ENCODE results near the gene PALB2. TPM values are rescaled to one million over a fixed set of nuclear protein-coding genes. Genes with fewer than 3 reads are reported as not detected.
A peak's percentile ranks its signal among the peaks of the same experiment; 100 is the strongest.

PALB2 gene
- 1 to 10 TPM; 3.8 to 5.1 TPM for total RNA-seq
- polyA plus RNA-seq (2013, experiment 1 of 2) = 7.5 TPM
- polyA plus RNA-seq (2013, experiment 2 of 2) = 9.0 TPM
- total RNA-seq = 9.8 to 57.3 (median 29.7) reads per million in 172 experiments

- Mint-ChIP-seq H3K27me3 (no peaks in the 10 kb centered on the region), H3K36me3 (ENCODE audit: low read depth) (peaks cover 58% of the 10 kb centered on the region), H3K4me1 (ENCODE audit: low read depth) (peaks cover 40% of the 10 kb centered on the region), H3K27ac (peak within 1 kb of the TSS; percentile 96), H3K9me3 (no peaks in the 10 kb centered on the region), H3K4me3 (peak within 1 kb of the TSS; percentile 99)
- ATAC-seq (ENCODE audit: poor library complexity) (peak; percentile 90), DNase-seq (peak; percentile 61 to 93 (median 78))
- ChIA-PET CTCF (interaction anchor here (1.8 kb wide), 1 partner anchor 45 kb away, joined by 7 read pairs; the partner anchor contains the start of gene NDUFAB1), POLR2A (interaction anchor here (0.6 to 2.1 kb wide), 6 partner anchors 13 to 131 kb away, joined by 3 to 7 read pairs (median 4); partner anchors contain the start of genes EARS2, GGA2, PLK1 and UBFD1)
- H3K27me3 ChIP-seq (ENCODE audit: control insufficient read depth in 1 of 2, insufficient read depth in 2 of 2, low read length in 2 of 2) = no peaks in the 10 kb centered on the region
- H3K4me1 ChIP-seq (ENCODE audit: insufficient read depth, low read length) = peaks cover 21% of the 10 kb centered on the region
- intact Hi-C loops (cut with DNase I, micrococcal nuclease) = loop anchor here (1.0 to 5.0 kb wide), 3 partner anchors 44 to 189 kb away; partner anchors contain the start of genes EARS2 (in 2 of the 2), UBFD1 (in 2 of the 2), COG7 (in 1 of the 2) and NDUFAB1 (in 1 of the 2)
- H3K27ac ChIP-seq (ENCODE audit: low read depth in 1 of 2, low read length in 2 of 2) = peak within 1 kb of the TSS; percentile 70 to 75
- peak within 1 kb of the TSS; percentile 93 for H3K4me3 ChIP-seq (ENCODE audit: low read length)
- H3K36me3 ChIP-seq (ENCODE audit: insufficient read depth, low read length) = peaks cover 24% of the 10 kb centered on the region
- H3K9me3 ChIP-seq (ENCODE audit: control insufficient read depth in 1 of 2, insufficient read depth in 1 of 2, low read length in 2 of 2) = no peaks in the 10 kb centered on the region
- no peak for TF ChIP-seq CTCF (IDR thresholded peaks at IDR 0.05)
Measured at GRCh38 chr16:23640931-23641765, at the start of gene PALB2, which contains the start of gene DCTN5. Gene PALB2, minus strand, starts transcription at chr16:23641310. Its CDS starts 153 bp downstream, at chr16:23641157. Gene DCTN5, plus strand, starts transcription at chr16:23641466. Its CDS starts 77 bp downstream, at chr16:23641543.

- Mint-ChIP-seq H3K9me3 (no peaks in the 10 kb centered on the region), H3K27me3 (no peaks in the 10 kb centered on the region), H3K27ac (no peak overlapping the region), H3K36me3 (ENCODE audit: low read depth) (peaks cover 45% of the 10 kb centered on the region), H3K4me3 (no peak overlapping the region), H3K4me1 (ENCODE audit: low read depth) (peaks cover 2% of the 10 kb centered on the region)
- DNase-seq (no peak), ATAC-seq (ENCODE audit: poor library complexity) (no peak)
- Histone ChIP-seq H3K27me3 (ENCODE audit: control insufficient read depth in 1 of 2, insufficient read depth in 2 of 2, low read length in 2 of 2) (no peaks in the 10 kb centered on the region), H3K4me3 (ENCODE audit: low read length) (no peak overlapping the region), H3K36me3 (ENCODE audit: insufficient read depth, low read length) (peaks cover 38% of the 10 kb centered on the region), H3K9me3 (ENCODE audit: control insufficient read depth in 1 of 2, insufficient read depth in 1 of 2, low read length in 2 of 2) (no peaks in the 10 kb centered on the region), H3K4me1 (ENCODE audit: insufficient read depth, low read length) (peaks cover 3% of the 10 kb centered on the region), H3K27ac (ENCODE audit: low read depth in 1 of 2, low read length in 2 of 2) (no peak overlapping the region)
- TF ChIP-seq CTCF (IDR thresholded peaks at IDR 0.05) = no peak
- CTCF ChIA-PET = no interaction called here
- intact Hi-C loops (cut with DNase I, micrococcal nuclease) = no loop called here
- POLR2A ChIA-PET = no interaction called here
Measured at GRCh38 chr16:23689442-23690187, 48.5 kb upstream of the PALB2 start.

DNA sequence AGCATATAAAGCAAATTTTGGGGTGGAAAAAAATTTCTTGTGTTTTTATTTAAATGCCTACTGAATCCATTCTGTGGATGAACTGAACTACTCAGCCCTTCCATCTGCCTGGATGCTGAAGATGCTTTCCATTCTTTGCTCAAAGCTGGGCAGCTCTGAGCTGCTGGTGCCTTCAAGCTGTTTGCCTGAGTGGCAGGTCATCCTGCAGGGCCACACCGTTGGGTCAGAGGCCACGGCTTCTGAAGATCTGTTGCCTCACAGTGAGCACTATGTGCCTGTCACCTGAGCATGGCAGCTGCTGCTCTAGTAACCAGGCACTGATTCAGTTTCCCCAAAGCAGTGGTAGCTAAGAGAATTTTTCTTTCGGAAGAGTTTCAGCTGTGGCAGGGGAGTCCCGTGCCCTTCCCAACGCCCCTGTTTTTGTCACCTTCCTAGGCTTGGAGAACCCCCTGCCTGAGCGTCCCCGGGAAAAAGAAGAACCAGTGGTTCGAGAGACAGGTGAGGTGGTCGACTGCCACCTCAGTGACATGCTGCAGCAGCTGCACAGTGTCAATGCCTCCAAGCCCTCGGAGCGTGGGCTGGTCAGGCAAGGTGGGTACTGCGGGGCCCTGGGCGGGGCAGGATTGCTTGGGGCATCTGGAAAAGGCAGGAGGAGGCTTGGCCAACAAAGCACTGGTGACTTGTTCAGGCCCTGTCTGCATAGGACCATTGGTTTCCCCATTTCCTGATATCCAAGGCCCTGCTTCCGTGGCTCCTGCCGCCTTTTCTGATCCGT is 46.1 kb upstream of the PALB2 start:
- Mint-ChIP-seq H3K27ac (peak overlapping the region; percentile 29), H3K36me3 (ENCODE audit: low read depth) (peaks cover 57% of the 10 kb centered on the region), H3K4me1 (ENCODE audit: low read depth) (no peaks in the 10 kb centered on the region), H3K4me3 (no peak overlapping the region), H3K27me3 (no peaks in the 10 kb centered on the region), H3K9me3 (no peaks in the 10 kb centered on the region)
- peaks cover 46% of the 10 kb centered on the region for H3K36me3 ChIP-seq (ENCODE audit: insufficient read depth, low read length)
- no peak for ATAC-seq (ENCODE audit: poor library complexity)
- no peaks in the 10 kb centered on the region for H3K4me1 ChIP-seq (ENCODE audit: insufficient read depth, low read length)
- no peak overlapping the region for H3K27ac ChIP-seq (ENCODE audit: low read depth in 1 of 2, low read length in 2 of 2)
- no peaks in the 10 kb centered on the region for H3K27me3 ChIP-seq (ENCODE audit: control insufficient read depth in 1 of 2, insufficient read depth in 2 of 2, low read length in 2 of 2)
- ChIA-PET POLR2A (no interaction called here), CTCF (no interaction called here)
- intact Hi-C loops (cut with DNase I, micrococcal nuclease) = no loop called here
- no peak overlapping the region for H3K4me3 ChIP-seq (ENCODE audit: low read length)
- no peak for TF ChIP-seq CTCF (IDR thresholded peaks at IDR 0.05)
- DNase-seq = no peak
- no peaks in the 10 kb centered on the region for H3K9me3 ChIP-seq (ENCODE audit: control insufficient read depth in 1 of 2, insufficient read depth in 1 of 2, low read length in 2 of 2)

All from CD4-positive, alpha-beta T cell (primary cell).